GM12865 (cell line): Measurements from ENCODE around the gene ELMO2.

Experiments
- DNase-seq: peaks from one replicate; pipeline ENCODE4 v3.0.0; 2010; ENCODE audit warnings: low read depth
- H3K4me3 ChIP-seq: 2 replicates; pipeline ENCODE4 v1.5.1; 2011; ENCODE audit warnings: mild to moderate bottlenecking, low read depth, low read length, control low read depth
- TF ChIP-seq, protein P1 (sequence below): IDR thresholded peaks from 2 replicates; pipeline ENCODE4 v1.5.1; 2011; ENCODE audit warnings: low read length, control low read depth, low read depth, inconsistent platforms; ENCODE audit not compliant: insufficient read depth; ENCODE audit errors: missing control alignments

The ELMO2 gene

DNA sequence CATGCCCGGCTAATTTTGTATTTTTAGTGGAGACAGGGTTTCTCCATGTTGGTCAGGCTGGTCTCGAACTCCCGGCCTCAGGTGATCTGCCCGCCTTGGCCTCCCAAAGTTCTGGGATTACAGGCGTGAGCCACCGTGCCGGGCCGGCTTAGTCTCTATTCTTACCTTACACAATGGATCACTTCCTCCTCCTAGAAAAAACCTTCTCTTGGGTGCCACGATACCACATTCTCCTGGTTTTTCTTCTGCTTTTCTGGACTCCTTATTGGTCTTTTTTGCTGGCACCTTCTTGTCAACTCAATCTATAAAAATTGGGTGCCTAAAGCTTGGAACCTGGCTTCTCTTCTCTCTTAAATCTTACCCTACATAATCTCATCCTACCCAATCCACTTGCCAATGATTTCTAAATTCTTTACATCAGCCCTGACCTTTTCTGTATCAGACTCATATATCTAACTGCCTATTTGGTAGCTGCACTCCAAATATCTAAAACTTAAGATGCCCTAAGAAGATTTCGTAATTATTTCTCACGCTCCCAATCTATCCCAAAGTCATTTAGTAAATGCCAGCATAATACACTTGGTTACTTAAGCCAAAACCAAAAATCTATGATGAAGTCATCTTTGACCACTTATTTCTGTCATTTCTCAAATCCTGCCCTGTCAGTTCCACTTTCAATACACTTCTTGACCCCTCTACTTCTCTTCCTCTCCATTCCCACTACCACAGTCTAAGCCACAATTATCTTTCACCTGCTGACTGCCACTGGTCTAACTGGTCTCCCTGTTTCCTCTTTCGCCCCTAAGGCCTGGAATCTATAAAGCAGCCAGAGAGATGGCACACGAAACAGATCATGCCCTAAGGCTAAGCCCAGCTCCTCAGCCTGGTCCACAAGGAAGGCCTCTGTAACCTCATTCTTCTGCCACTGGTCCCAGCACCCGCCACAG, 43.2 kb downstream of the ELMO2 start:
- peak; percentile 61 for DNase-seq
- TF ChIP-seq, protein P1, sequence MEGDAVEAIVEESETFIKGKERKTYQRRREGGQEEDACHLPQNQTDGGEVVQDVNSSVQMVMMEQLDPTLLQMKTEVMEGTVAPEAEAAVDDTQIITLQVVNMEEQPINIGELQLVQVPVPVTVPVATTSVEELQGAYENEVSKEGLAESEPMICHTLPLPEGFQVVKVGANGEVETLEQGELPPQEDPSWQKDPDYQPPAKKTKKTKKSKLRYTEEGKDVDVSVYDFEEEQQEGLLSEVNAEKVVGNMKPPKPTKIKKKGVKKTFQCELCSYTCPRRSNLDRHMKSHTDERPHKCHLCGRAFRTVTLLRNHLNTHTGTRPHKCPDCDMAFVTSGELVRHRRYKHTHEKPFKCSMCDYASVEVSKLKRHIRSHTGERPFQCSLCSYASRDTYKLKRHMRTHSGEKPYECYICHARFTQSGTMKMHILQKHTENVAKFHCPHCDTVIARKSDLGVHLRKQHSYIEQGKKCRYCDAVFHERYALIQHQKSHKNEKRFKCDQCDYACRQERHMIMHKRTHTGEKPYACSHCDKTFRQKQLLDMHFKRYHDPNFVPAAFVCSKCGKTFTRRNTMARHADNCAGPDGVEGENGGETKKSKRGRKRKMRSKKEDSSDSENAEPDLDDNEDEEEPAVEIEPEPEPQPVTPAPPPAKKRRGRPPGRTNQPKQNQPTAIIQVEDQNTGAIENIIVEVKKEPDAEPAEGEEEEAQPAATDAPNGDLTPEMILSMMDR: no peak
- peak overlapping the region; percentile 92 for H3K4me3 ChIP-seq

DNA sequence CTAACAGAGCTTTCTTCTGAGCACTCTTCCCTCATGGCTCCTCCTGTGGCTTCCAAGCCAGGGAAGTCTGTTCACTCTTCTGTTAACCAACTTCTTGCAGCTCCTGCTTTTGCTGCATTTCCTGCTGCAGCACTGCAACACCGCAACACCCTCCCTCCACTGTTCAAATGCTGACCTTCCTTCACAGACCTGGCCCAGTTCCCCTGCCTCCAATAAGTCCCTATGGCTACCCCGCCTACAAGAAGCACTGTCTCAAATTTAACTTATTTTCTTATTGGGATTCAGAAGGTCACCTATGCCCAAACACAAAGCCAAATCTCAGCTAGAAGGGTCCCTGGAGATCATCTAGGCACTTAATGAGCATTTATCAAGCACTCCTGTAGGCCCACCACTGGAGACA, 44.6 kb downstream of the ELMO2 start:
- TF ChIP-seq, protein P1: no peak
- DNase-seq: no peak
- H3K4me3 ChIP-seq: no peak overlapping the region

DNA sequence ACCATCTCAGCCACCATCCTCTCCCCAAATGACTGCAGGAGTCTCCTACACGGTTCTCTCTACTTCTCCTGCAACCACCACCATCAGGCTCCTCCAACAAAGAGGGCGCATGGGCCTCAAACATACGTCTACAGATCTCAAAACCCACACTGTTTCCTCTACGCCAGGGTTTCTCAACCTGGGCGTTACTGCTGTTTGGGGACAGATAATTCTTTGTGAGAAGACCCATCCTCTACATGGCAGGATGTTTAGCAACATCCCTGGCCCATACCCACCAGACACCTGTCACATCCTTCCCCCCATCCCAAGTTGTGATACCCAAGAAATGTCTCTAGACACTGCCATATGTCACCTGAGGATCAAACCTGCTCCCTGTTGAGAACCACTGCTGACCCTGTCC, 45.0 kb downstream of the ELMO2 start:
- H3K4me3 ChIP-seq: no peak overlapping the region
- TF ChIP-seq, protein P1: no peak
- DNase-seq: no peak

DNA sequence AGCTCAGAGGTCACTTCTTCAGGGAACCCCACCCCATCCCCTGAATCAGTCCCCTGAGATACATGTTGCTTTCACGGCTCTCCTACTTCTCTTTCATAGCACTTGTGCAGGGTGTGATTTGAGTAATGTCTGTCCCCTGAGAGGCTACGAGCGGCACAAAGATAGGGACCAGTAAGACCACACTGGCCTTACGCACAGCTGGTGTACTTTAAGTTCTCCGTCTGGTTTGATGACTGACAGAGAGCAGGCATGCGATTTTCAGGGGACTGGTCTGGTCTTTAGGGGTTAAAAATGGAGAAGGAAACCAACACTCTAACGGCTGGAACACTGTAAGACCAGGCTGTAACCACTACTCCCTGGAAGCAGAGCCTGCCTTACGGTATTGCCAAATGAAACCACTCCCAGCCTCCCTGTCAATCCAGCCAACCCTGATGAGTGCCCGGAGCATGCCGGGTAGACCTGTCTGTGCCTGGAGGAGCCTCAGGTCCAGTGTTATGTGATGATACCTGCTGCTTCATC, 47.1 kb downstream of the ELMO2 start:
- peak; percentile 87 for DNase-seq
- H3K4me3 ChIP-seq: peak overlapping the region; percentile 4; the same call in 1 of the 2 replicates
- TF ChIP-seq, protein P1: no peak

DNA sequence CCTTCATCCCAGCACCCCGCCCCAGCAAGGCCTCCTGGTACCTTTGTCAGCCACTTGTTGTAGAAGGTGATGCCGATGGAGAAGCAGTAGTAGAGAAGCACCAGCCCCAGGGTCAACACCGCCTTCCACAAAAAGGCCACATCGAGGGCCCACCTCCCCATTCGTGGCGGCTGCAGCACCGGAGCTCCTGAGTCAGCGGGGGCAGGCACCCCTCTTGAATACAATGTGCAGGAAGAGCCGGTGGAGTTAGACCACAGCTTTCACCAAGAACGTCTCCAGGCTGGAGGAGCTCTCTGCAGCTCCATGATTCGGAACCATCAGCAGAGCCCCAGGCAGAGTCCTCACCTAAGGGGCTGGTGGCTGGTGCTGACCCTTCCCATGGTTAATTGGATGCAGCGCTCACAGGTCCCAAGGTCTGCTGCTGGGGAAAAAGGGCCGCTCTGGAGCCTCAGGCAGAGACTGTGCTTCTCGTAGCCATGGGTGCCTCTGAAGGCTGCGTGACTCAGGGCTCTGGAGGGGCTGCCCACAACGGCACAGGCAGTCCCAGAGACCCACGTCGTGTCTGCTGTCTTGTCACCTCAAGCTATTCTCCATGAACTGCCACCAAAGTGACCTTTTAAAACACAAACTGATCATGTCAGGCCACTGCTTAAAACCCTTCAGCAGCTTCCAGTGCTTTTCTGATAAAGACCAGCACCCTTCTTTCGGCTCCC, 47.9 kb downstream of the ELMO2 start:
- DNase-seq: no peak
- H3K4me3 ChIP-seq: no peak overlapping the region

DNA sequence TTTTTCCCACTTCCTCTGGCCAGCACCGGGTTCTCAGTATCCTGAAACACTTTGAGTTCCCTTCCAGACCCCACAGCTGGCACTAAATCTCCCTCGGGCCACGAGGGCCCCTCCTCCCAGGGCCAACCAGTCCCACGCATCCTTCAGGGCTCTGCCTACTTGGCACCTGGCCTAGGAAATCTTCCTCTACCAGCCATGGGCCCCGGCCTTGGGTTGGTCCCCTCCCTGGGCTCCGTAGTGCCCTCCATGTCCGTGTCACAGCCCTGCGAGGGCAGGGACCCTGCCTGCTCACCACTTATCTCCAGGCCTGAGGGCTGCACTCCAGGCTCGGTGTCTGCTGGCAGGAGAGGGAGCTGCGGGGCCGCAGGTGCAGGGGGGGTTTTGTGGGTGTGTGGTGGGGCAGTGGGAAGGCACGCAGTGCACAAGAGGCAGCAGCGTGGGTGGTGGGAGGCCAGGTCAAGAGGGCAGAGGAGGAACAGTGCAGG, 49.3 kb downstream of the ELMO2 start:
- TF ChIP-seq, protein P1: no peak
- no peak overlapping the region for H3K4me3 ChIP-seq
- no peak for DNase-seq

More for the DNA sequence above, 47.9 kb downstream of the ELMO2 start:
- TF ChIP-seq, protein P1: no peak
